GM19239 (cell line): Measurements from ENCODE around the gene PPFIA2.

Source experiments
- DNase-seq: peaks from one replicate; pipeline ENCODE4 v3.0.0; 2011; ENCODE audit warnings: low spot score; ENCODE audit not compliant: insufficient read length
- FAIRE-seq: peaks from 2 replicates; lab custom pipeline; 2011; peaks lifted over from hg19 to GRCh38; lab: Jason Lieb, UNC

Gene PPFIA2

GRCh38 chr12:81470923-81471322, 288.2 kb downstream of the PPFIA2 start:
- FAIRE-seq (no peak), DNase-seq (no peak)

- DNase-seq (no peak), FAIRE-seq (no peak)
Measured at GRCh38 chr12:81468206-81468605, 290.9 kb downstream of the PPFIA2 start.

GRCh38 chr12:81465876-81466275, 293.3 kb downstream of the PPFIA2 start:
- FAIRE-seq: no peak
- DNase-seq: no peak

- FAIRE-seq (no peak), DNase-seq (no peak)
Measured at GRCh38 chr12:81465191-81465590, 294.0 kb downstream of the PPFIA2 start.

GRCh38 chr12:81461163-81461562, 298.0 kb downstream of the PPFIA2 start:
- DNase-seq: no peak
- no peak for FAIRE-seq

- no peak for FAIRE-seq
- DNase-seq: no peak
Measured at GRCh38 chr12:81450920-81451739, 308.0 kb downstream of the PPFIA2 start.

- no peak for FAIRE-seq
- DNase-seq: no peak
Measured at GRCh38 chr12:81441629-81442028, 317.5 kb downstream of the PPFIA2 start.

GRCh38 chr12:81440001-81440400, 319.1 kb downstream of the PPFIA2 start:
- DNase-seq: no peak
- FAIRE-seq: no peak

- FAIRE-seq: no peak
- DNase-seq: no peak
Measured at GRCh38 chr12:81439344-81439743, 319.8 kb downstream of the PPFIA2 start.

- no peak for DNase-seq
- no peak for FAIRE-seq
Measured at GRCh38 chr12:81417056-81417455, 342.1 kb downstream of the PPFIA2 start.

GRCh38 chr12:81416571-81416970, 342.6 kb downstream of the PPFIA2 start:
- FAIRE-seq: no peak
- DNase-seq: no peak

GRCh38 chr12:81414441-81414840, 344.7 kb downstream of the PPFIA2 start:
- FAIRE-seq: no peak
- DNase-seq: no peak

- DNase-seq (no peak), FAIRE-seq (no peak)
Measured at GRCh38 chr12:81412940-81413339, 346.2 kb downstream of the PPFIA2 start.

- FAIRE-seq: no peak
- no peak for DNase-seq
Measured at GRCh38 chr12:81403348-81403747, 355.8 kb downstream of the PPFIA2 start.

GRCh38 chr12:81401241-81401640, 357.9 kb downstream of the PPFIA2 start:
- FAIRE-seq: no peak
- DNase-seq: no peak

- no peak for FAIRE-seq
- DNase-seq: no peak
Measured at GRCh38 chr12:81400024-81400423, 359.1 kb downstream of the PPFIA2 start.

GRCh38 chr12:81395431-81395830, 363.7 kb downstream of the PPFIA2 start:
- DNase-seq: no peak
- FAIRE-seq: no peak

- no peak for DNase-seq
- no peak for FAIRE-seq
Measured at GRCh38 chr12:81389550-81390099, 369.5 kb downstream of the PPFIA2 start.

- DNase-seq: no peak
- FAIRE-seq: no peak
Measured at GRCh38 chr12:81386101-81386500, 373.0 kb downstream of the PPFIA2 start.

GRCh38 chr12:81381951-81382350, 377.2 kb downstream of the PPFIA2 start:
- DNase-seq (no peak), FAIRE-seq (no peak)

- no peak for FAIRE-seq
- no peak for DNase-seq
Measured at GRCh38 chr12:81378601-81379285, 380.4 kb downstream of the PPFIA2 start.
